Endodermal cell (in vitro differentiated cells): ENCODE measurements around the gene SUPT4H1. TPM values are rescaled to one million over a fixed set of nuclear protein-coding genes. Genes with fewer than 3 reads are reported as not detected.

Source experiments
- DNase-seq: peaks from one replicate; pipeline ENCODE4 v3.0.0-alpha.2; 2017
- H3K27ac ChIP-seq: 2 replicates; pipeline ENCODE4 v1.5.1; 2013; ENCODE audit warnings: mild to moderate bottlenecking, low read depth, low read length, moderate library complexity
- H3K27me3 ChIP-seq: 2 replicates; pipeline ENCODE4 v1.6.1; 2013; ENCODE audit warnings: mild to moderate bottlenecking, low read length, moderate library complexity; ENCODE audit not compliant: insufficient read depth, control insufficient read depth, poor library complexity, severe bottlenecking
- H3K36me3 ChIP-seq: 2 replicates; pipeline ENCODE4 v1.7.0; 2013; ENCODE audit warnings: mild to moderate bottlenecking, low read length, moderate library complexity; ENCODE audit not compliant: control insufficient read depth, insufficient read depth
- H3K4me1 ChIP-seq: one replicate; pipeline ENCODE4 v1.7.0; 2013; ENCODE audit warnings: low read length; ENCODE audit not compliant: control insufficient read depth, insufficient read depth
- H3K4me3 ChIP-seq: 2 replicates; pipeline ENCODE4 v1.5.1; 2013; ENCODE audit warnings: mild to moderate bottlenecking, low read length, moderate library complexity
- H3K9ac ChIP-seq: 2 replicates; pipeline ENCODE4 v1.6.1; 2013; ENCODE audit warnings: mild to moderate bottlenecking, low read length, moderate library complexity; ENCODE audit not compliant: poor library complexity, severe bottlenecking; ENCODE audit errors: extremely low read depth
- H3K9me3 ChIP-seq: 2 replicates; pipeline ENCODE4 v1.6.1; 2013; ENCODE audit warnings: mild to moderate bottlenecking, low read length, moderate library complexity; ENCODE audit not compliant: control insufficient read depth
- H3K27ac Mint-ChIP-seq: 2 replicates; pipeline ENCODE4 v1.8.0; 2020; ENCODE audit warnings: mixed read lengths
- H3K27me3 Mint-ChIP-seq: 2 replicates; pipeline ENCODE4 v1.8.0; 2021; ENCODE audit warnings: mild to moderate bottlenecking, mixed read lengths; ENCODE audit not compliant: insufficient read depth
- H3K36me3 Mint-ChIP-seq: 2 replicates; pipeline ENCODE4 v1.8.0; 2020; ENCODE audit warnings: low read depth, mixed read lengths
- H3K4me1 Mint-ChIP-seq: 2 replicates; pipeline ENCODE4 v1.8.0; 2020; ENCODE audit warnings: mixed read lengths
- H3K4me3 Mint-ChIP-seq: 2 replicates; pipeline ENCODE4 v1.8.0; 2020; ENCODE audit warnings: mild to moderate bottlenecking, moderate library complexity, mixed read lengths
- H3K9me3 Mint-ChIP-seq: 2 replicates; pipeline ENCODE4 v1.8.0; 2020; ENCODE audit warnings: mild to moderate bottlenecking, mixed read lengths
- CTCF ChIP-seq: fragments of 200-600 bp; sonication (generic); conservative IDR thresholded peaks from 2 replicates; pipeline ENCODE4 v1.5.0; 2021; ENCODE audit warnings: antibody characterized with exemption, mild to moderate bottlenecking
- WGBS, 2 experiments: methylation state at CpG; one replicate each; pipeline versions ENCODE4 v1.1.5 to v1.1.7; 2013; ENCODE audit warnings: missing lambda C conversion rate in 2 of 2, mixed read lengths in 1 of 2; ENCODE audit not compliant: insufficient coverage in 1 of 2, insufficient read length in 1 of 2; 5-methylcytosine and 5-hydroxymethylcytosine counted together
- total RNA-seq, 2 donors: library from RNA; stranded (reverse); fragmentation: NEBNext Ultra II Directional in 1 of 2; extraction: Animal tissue kit (Norgen Biotek cat#: 25700) in 1 of 2; gene quantifications; 2 replicates in 1 of 2; 3 replicates in 1 of 2; pipeline ENCODE4 v1.2.1, GENCODE V29; 2021

The SUPT4H1 gene
- total RNA-seq, 2 donors from 2014 or later = 97.2 to 98.8 TPM

- H3K27me3 ChIP-seq = peaks cover 8% of the 10 kb centered on the region
- H3K4me1 ChIP-seq = no peaks in the 10 kb centered on the region
- H3K36me3 ChIP-seq = no peaks in the 10 kb centered on the region
- no peak overlapping the region for H3K9ac ChIP-seq
- TF ChIP-seq CTCF = no peak
- H3K36me3 Mint-ChIP-seq = peaks cover 6% of the 10 kb centered on the region
- H3K4me3 ChIP-seq = no peak overlapping the region
- no peak overlapping the region for H3K27ac ChIP-seq
- peaks cover 12% of the 10 kb centered on the region for H3K4me1 Mint-ChIP-seq
- peaks cover 46% of the 10 kb centered on the region for H3K27me3 Mint-ChIP-seq
- peak; percentile 32 for DNase-seq
- H3K27ac Mint-ChIP-seq = no peak overlapping the region
- no peak overlapping the region for H3K4me3 Mint-ChIP-seq
- H3K9me3 ChIP-seq = no peaks in the 10 kb centered on the region
- 91% methylated on average over 14 to 18 of the region's 18 CpGs for WGBS, 2 experiments
- no peaks in the 10 kb centered on the region for H3K9me3 Mint-ChIP-seq
Measured at GRCh38 chr17:58321571-58322525, 30.2 kb downstream of the SUPT4H1 start.

- Mint-ChIP-seq H3K27me3 (peaks cover 39% of the 10 kb centered on the region), H3K9me3 (no peaks in the 10 kb centered on the region), H3K4me3 (no peak overlapping the region), H3K36me3 (peaks cover 6% of the 10 kb centered on the region), H3K27ac (no peak overlapping the region), H3K4me1 (peaks cover 9% of the 10 kb centered on the region)
- DNase-seq = peak; percentile 37
- WGBS, 2 experiments = 84 to 98% methylated on average over 6 to 8 of the region's 9 CpGs
- Histone ChIP-seq H3K36me3 (no peaks in the 10 kb centered on the region), H3K27ac (no peak overlapping the region), H3K4me3 (no peak overlapping the region), H3K4me1 (no peaks in the 10 kb centered on the region), H3K27me3 (peaks cover 8% of the 10 kb centered on the region), H3K9ac (no peak overlapping the region), H3K9me3 (no peaks in the 10 kb centered on the region)
- TF ChIP-seq CTCF = no peak
Measured at GRCh38 chr17:58320570-58321323, 31.3 kb downstream of the SUPT4H1 start.

GRCh38 chr17:58320163-58320558 is 31.8 kb downstream of the SUPT4H1 start:
- Histone ChIP-seq H3K36me3 (no peaks in the 10 kb centered on the region), H3K27me3 (peaks cover 8% of the 10 kb centered on the region), H3K9me3 (no peaks in the 10 kb centered on the region), H3K27ac (no peak overlapping the region), H3K4me3 (no peak overlapping the region), H3K4me1 (no peaks in the 10 kb centered on the region), H3K9ac (no peak overlapping the region)
- no peak for DNase-seq
- no peak overlapping the region for H3K4me3 Mint-ChIP-seq
- TF ChIP-seq CTCF = no peak
- peaks cover 7% of the 10 kb centered on the region for H3K4me1 Mint-ChIP-seq
- no peaks in the 10 kb centered on the region for H3K9me3 Mint-ChIP-seq
- no peak overlapping the region for H3K27ac Mint-ChIP-seq
- WGBS, 2 experiments = 93 to 100% methylated on average over 3 to 7 of the region's 7 CpGs
- H3K27me3 Mint-ChIP-seq = peaks cover 36% of the 10 kb centered on the region
- H3K36me3 Mint-ChIP-seq = peaks cover 6% of the 10 kb centered on the region
